Measurements from ENCODE around the gene LPCAT4. TPM values are rescaled to one million over a fixed set of nuclear protein-coding genes. Genes with fewer than 3 reads are reported as not detected.
"Not testable (repeated sequence)": the region's sequence is repeated elsewhere in the genome, so short reads cannot be mapped to it uniquely, and the experiment has no call there.

LPCAT4 gene
- 45.5 TPM for polyA plus RNA-seq (ENCODE audit: insufficient read length)
- long read RNA-seq, donor 1, partial matches to known transcripts = 0 of 12 reads
- long read RNA-seq, donor 1, other reads (novel, unspliced or antisense) = 0 of 12 reads
- long read RNA-seq, donor 2, partial matches to known transcripts = 6 of 11 reads
- long read RNA-seq, donor 2, other reads (novel, unspliced or antisense) = 0 of 11 reads
- long read RNA-seq, donor 3, partial matches to known transcripts = 12 of 14 reads
- long read RNA-seq, donor 3, other reads (novel, unspliced or antisense) = 0 of 14 reads
- long read RNA-seq, donor 4 = 0 reads
- long read RNA-seq, donor 5, partial matches to known transcripts = 0 of 5 reads
- long read RNA-seq, donor 5, other reads (novel, unspliced or antisense) = 0 of 5 reads
- long read RNA-seq, donor 6, partial matches to known transcripts = 0 of 8 reads
- long read RNA-seq, donor 6, other reads (novel, unspliced or antisense) = 0 of 8 reads
- long read RNA-seq, donor 7, transcript LPCAT4-201 (14 exons, 2,262 nt) = major isoform, 8 of 19 reads
- long read RNA-seq, donor 7, partial matches to known transcripts = 8 of 19 reads
- long read RNA-seq, donor 7, other reads (novel, unspliced or antisense) = 0 of 19 reads
- long read RNA-seq, donor 8, partial matches to known transcripts = 0 of 4 reads
- long read RNA-seq, donor 8, other reads (novel, unspliced or antisense) = 0 of 4 reads

- DNase-seq = peak; percentile 84
Observed at GRCh38 chr15:34367101-34368081, at the start of gene LPCAT4. LPCAT4 (minus strand) TSS chr15:34367196; CDS start chr15:34367100, 96 bp downstream.

GRCh38 chr15:34409511-34409910 lies 42.5 kb upstream of the LPCAT4 start:
- not testable (repeated sequence) for DNase-seq

GRCh38 chr15:34408973-34409372 lies 42.0 kb upstream of the LPCAT4 start:
- not testable (repeated sequence) for DNase-seq

- DNase-seq = not testable (repeated sequence)
Observed at GRCh38 chr15:34403899-34404298, 36.9 kb upstream of the LPCAT4 start.

GRCh38 chr15:34403160-34403598 lies 36.2 kb upstream of the LPCAT4 start:
- DNase-seq = not testable (repeated sequence)

GRCh38 chr15:34397637-34398259 lies 30.8 kb upstream of the LPCAT4 start:
- not testable (repeated sequence) for DNase-seq

GRCh38 chr15:34392981-34393380 lies 26.0 kb upstream of the LPCAT4 start:
- not testable (repeated sequence) for DNase-seq

- not testable (repeated sequence) for DNase-seq
Observed at GRCh38 chr15:34389594-34390086, 22.6 kb upstream of the LPCAT4 start.

GRCh38 chr15:34381829-34382521 lies 15.0 kb upstream of the LPCAT4 start:
- not testable (repeated sequence) for DNase-seq

GRCh38 chr15:34380491-34380890 lies 13.5 kb upstream of the LPCAT4 start:
- not testable (repeated sequence) for DNase-seq

- DNase-seq = no peak
Observed at GRCh38 chr15:34376856-34377255, 9.9 kb upstream of the LPCAT4 start.

- not testable (repeated sequence) for DNase-seq
Observed at GRCh38 chr15:34375541-34375940, 8.5 kb upstream of the LPCAT4 start.

GRCh38 chr15:34374816-34375215 lies 7.8 kb upstream of the LPCAT4 start:
- DNase-seq = no peak

- DNase-seq = no peak
Observed at GRCh38 chr15:34373951-34374350, 7.0 kb upstream of the LPCAT4 start.

- no peak for DNase-seq
Observed at GRCh38 chr15:34370643-34371042, 3.6 kb upstream of the LPCAT4 start.

GRCh38 chr15:34370129-34370528 lies 3.1 kb upstream of the LPCAT4 start:
- no peak for DNase-seq

- peak; percentile 63 for DNase-seq
Observed at GRCh38 chr15:34366271-34367065, 528 bp downstream of the LPCAT4 start.

GRCh38 chr15:34365836-34366235 lies 1.2 kb downstream of the LPCAT4 start:
- DNase-seq = no peak

- no peak for DNase-seq
Observed at GRCh38 chr15:34365091-34365825, 1.7 kb downstream of the LPCAT4 start.

Data from left kidney (tissue), 8 donors.